GM18511 (cell line): Measurements from ENCODE around the gene TENM4.

Source experiments
- ATAC-seq: cut with Tn5 transposase; IDR thresholded peaks from one replicate; pipeline ENCODE4 v1.9.1; 2021; ENCODE audit warnings: mild to moderate bottlenecking, moderate library complexity; ENCODE audit not compliant: unreplicated experiment

The TENM4 gene

DNA sequence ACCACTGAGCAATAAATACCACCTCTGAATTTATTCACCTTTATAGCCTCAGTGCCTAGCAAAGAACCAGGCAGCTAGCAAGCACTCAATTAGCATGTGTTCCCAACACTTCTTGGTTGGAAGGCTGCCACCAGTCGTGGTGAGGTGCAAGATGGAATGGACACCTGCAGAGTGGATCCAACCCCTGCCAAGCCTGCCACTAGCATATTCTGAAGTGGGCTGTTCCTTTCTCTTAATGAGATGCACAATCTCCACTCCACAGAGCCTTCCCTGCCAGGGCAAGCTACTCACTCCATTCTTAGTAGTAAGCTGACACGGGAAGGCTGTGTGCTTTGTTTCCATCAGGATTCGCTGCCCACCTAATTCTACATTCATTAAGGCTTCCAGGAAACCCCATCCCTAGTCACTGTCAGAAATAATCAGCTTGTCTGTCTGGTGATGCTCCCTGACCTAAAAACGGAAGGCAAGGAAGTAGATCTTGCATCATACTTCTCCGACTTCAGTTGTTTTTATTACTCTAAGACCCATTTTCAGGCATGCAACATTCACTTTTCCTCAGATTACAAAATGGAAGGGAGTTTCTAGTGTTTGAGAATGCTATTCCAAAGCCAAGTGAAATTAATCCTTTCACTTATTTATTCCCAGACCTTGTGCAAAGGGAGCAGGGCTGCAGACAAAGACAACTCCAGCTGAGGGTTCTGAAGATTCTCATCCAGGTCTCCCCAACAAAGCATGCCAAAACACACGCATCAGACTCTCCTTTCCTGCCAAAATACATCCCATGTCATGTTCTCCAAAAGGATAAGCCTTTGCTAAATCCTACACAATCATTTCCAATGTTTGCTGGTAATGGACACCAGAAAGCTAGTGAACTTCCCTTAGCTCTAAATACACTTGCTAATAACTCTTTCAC lies 128.0 kb downstream of the TENM4 start:
- ATAC-seq, result no peak

- ATAC-seq, result no peak
Measured at GRCh38 chr11:79311461-79311860, 129.4 kb downstream of the TENM4 start.

DNA sequence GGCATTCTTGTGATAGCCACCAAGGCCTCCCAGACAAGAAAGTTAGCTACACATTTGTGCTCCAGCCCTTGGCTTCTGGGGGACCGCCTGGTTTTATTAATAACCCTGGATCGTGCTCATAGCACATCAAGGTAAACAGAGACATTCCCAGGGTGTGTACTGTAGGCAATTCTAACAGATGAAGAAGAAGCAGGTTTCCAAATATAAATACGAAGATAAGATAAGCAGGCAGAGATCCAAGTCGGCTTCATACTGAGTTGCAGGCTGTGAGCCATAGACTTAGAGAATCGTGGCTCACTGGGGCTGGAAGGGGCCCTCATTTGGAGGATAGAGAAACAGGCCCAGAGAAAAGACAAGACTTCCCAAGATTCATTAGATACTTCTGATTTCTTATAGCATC lies 131.4 kb downstream of the TENM4 start:
- ATAC-seq, result no peak

- no peak for ATAC-seq
Measured at GRCh38 chr11:79308429-79308828, 132.4 kb downstream of the TENM4 start.

GRCh38 chr11:79304599-79305212 lies 136.1 kb downstream of the TENM4 start:
- peak; percentile 70 for ATAC-seq

DNA sequence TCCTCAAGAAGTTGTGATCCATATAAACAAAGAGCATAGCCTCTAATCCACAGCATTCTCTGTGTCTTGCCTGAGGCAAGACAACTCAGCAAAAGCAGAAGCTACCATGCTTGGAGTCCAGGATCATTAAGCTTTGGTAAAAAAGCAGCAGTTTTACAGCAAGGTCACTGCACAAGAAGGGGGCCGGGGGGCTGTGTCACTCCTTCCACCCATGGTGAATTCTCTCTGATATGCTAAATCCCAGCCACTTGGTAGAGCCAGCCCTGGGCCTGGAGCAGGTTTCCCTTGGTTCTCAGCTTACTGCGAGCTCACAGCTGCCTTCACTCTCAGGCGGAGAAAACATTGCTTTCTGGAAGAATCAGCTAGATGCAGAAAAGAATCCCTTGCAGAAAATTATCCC lies 144.7 kb downstream of the TENM4 start:
- ATAC-seq, result no peak

DNA sequence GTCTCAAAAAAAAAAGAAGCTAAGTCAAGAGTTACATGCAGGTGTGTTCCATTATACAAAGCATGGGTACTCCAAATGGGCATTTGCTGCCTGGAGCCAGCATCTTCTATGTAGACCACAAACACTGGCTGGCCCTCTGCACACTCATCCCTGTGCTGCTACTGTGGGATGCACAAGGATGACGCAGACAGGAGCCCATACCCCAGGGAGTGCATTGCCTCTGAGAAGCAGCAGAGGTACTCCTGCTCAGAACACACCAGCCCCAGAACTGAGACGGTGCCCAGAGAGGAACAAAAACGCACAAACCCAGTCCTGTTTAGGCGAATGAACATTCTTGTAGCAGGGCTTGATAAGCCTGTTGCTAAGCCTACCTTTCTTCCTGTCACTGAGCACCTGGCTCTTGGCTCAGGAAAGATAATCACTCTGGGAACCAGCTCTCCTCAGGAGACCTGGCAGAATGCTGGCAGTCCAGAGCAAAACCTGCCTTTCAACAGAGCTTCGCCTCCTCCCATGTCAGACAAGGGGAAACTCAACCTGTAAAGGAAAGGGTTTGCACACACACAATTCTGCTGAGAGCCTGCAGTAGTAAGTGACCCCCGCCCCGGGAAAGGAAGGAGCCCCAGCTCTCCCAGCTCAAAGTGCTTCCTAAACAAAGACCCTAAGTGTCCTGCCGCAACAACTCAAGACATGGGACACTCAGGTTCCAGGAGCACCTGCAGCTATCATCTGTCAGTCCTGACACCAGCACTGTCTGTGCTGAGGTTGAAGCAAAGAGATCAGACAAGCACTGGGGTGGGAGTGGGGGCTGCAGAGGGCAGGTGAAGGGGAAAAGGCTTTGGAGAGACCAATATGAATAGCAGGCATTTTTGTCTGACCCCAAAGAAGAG lies 145.7 kb downstream of the TENM4 start:
- no peak for ATAC-seq

GRCh38 chr11:79291948-79292347 lies 148.9 kb downstream of the TENM4 start:
- ATAC-seq, result no peak

- no peak for ATAC-seq
Measured at GRCh38 chr11:79290761-79291160, 150.1 kb downstream of the TENM4 start.

- no peak for ATAC-seq
Measured at GRCh38 chr11:79287952-79288351, 152.9 kb downstream of the TENM4 start.

DNA sequence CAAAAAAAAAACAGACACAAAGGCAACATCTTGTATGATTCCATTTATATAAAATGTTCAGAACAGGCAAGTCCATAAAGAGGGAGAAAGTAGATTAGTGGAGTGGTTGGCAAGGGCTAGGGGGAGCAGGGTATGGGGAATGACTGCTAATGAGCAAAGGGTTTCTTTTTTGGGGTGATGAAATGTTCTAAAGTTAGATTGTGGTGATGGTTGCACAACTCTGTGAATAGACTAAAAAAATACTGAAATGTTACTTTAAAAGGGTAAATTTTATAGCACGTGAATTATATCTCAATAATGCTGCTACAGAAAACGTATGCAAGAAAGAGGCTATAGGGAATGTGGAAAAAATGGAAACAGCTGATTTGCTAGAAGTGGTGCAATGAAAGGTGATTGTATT lies 155.1 kb downstream of the TENM4 start:
- ATAC-seq, result no peak

DNA sequence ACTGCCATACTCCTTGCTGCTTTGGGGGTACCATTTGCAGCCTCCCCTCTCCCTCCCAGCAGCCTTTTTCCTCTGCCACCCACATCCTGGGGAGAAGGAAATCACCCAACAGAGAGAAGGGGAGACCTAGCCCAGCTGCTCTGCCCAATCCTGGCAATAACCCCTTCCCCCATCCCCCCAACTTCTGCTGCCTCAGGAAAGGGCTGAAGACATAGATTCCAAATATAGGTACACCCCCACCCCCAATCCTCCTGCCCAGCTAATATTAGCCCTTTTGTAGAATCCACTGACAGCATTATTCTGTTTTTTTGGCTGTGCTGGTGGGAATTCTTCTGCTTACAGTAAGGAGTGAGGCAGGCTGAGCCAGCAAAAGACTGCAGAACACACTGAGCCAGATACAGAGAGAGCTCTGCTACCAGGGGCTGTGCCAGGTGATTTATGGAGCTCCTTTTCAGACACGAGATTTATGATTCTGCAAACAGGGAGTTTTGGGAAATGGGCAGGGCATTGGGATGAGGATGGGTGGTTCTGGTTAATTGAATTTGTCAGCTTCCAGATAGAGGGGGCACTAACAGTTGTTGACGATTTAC lies 164.0 kb downstream of the TENM4 start:
- no peak for ATAC-seq

- no peak for ATAC-seq
Measured at GRCh38 chr11:79274636-79275331, 166.0 kb downstream of the TENM4 start.

DNA sequence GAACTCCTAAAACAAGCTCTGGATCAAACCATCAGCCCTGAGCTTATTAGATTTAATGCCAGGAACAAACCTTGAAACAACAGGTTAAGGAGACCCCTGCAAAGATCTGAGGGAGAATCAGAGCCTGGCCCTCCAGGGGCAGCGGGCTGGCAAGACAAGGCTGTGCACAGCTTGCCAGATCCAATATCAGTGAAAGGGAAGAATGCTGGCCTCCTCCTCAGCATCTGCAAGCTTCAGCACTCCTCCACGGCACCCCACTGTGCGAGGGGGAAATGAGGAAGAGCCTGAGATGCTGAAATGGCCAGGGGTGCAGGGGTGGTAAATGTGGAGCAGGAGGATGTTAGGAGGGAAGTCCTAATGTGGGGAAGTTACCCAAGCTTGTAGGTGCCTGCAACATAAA lies 167.0 kb downstream of the TENM4 start:
- no peak for ATAC-seq

DNA sequence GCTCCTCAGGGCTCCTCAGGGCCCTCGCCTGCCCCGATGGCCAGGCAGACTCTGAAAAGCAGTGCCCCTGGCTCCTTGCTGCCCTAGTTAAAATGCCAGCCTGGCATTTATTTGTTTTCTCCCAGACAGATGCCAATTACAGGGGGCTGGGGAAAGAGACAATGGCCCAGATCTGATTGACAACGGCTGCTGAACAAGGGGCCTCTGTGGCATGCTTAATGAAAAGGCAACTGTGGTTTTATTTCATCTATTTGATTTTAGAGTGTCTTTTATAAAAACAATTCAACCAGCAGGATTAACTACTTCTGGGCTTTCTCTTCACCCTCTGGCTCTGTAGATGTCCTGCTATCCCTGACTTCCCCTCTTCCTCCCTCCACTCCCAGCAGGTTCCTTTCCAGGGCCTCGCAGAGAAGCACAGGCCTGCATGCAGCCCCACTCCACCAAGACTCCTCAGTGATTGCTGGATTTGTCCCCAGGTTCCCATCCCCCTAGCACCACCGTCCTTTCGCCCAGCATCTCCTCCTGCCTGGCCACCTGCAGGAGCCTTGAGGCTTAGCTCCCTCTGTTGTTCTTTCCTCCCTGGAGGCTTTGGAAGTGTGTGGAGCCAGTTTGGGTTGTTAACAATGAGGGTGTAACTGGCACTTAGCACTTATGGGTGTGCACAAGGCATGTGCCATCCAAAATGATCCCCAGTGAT lies 171.1 kb downstream of the TENM4 start:
- no peak for ATAC-seq

- no peak for ATAC-seq
Measured at GRCh38 chr11:79266396-79266795, 174.4 kb downstream of the TENM4 start.

DNA sequence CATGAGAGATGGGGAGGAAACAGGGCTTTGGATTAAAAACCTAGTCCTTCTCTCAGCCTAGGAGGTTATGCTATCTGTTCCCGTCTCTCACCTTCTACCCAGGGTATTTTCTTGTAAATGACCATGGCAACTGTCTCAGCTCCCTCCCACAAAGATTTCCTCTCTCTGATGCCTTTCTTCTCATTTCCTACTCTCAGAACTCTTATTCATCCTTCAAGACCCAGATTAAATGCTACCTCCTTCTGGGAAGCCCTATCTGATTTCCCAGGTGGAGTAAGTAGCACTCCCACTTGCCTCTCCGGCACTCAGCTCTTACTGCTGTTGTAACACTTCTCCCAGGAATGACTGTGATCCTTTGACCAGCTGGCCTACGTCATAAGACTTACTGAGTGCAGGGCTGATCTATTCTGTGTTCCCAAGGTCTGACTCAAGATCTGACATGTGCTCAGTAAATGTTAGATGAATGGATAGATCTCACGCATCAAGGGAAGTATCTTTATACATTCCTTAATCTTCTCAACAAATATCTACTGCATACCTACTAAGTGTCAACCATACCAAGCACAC lies 175.0 kb downstream of the TENM4 start:
- no peak for ATAC-seq

- ATAC-seq, result no peak
Measured at GRCh38 chr11:79264284-79264683, 176.5 kb downstream of the TENM4 start.

GRCh38 chr11:79263001-79263400 lies 177.8 kb downstream of the TENM4 start:
- ATAC-seq, result no peak

DNA sequence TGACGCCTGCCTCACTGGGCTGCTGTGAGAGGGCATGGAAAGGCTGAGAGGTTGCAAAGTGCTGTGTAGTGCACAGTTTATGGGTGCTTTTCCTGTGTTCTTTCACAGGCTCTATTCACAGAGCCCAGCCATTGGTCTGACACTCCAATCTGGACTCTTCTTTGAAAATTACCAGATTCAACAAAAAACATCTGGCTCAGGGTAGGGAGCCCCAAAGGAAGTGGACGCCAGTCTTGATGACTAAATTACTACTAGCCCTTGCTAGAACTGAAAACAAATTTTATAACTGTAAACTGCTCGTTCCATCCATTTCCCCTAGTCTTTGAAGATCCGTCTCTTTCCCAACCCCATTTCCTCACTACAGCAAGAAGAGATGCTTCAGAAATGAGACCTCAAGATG lies 178.6 kb downstream of the TENM4 start:
- no peak for ATAC-seq
